Activated CD4-positive, CD25-positive, alpha-beta regulatory T cell treated with anti-CD3 and anti-CD28 coated beads, Interleukin-2, amount 50 U/mL, for 24 hours (primary cell): ENCODE results near the gene GAK.

Source experiments
- ATAC-seq, 2 donors: fragments of 150-1000 bp; cut with Tn5 transposase; one replicate each; pipeline ENCODE4 v1.10.0; 2021; ENCODE audit warnings: mild to moderate bottlenecking in 1 of 2, moderate library complexity in 1 of 2

Gene GAK

GRCh38 chr4:827209-828081 lies 104.7 kb downstream of the GAK start:
- no peak for ATAC-seq

GRCh38 chr4:826508-827208 lies 105.5 kb downstream of the GAK start:
- no peak for ATAC-seq

- no peak for ATAC-seq
Observed at GRCh38 chr4:825971-826330, 106.2 kb downstream of the GAK start, which contains the start of gene CPLX1. CPLX1 (minus strand) TSS chr4:826129; CDS start chr4:824522, 1,607 bp downstream.

- peak; percentile 46 to 48 for ATAC-seq
Observed at GRCh38 chr4:825063-825970, 106.8 kb downstream of the GAK start.

- no peak for ATAC-seq
Observed at GRCh38 chr4:824461-825062, 107.6 kb downstream of the GAK start.

- ATAC-seq: no peak
Observed at GRCh38 chr4:823761-824460, 108.2 kb downstream of the GAK start.

GRCh38 chr4:823176-823760 lies 108.8 kb downstream of the GAK start:
- ATAC-seq: no peak

GRCh38 chr4:822361-823175 lies 109.5 kb downstream of the GAK start:
- ATAC-seq: no peak

GRCh38 chr4:821631-822030 lies 110.5 kb downstream of the GAK start:
- ATAC-seq: no peak

- ATAC-seq: no peak
Observed at GRCh38 chr4:821181-821591, 110.9 kb downstream of the GAK start.

GRCh38 chr4:820230-821172 lies 111.6 kb downstream of the GAK start:
- no peak for ATAC-seq

GRCh38 chr4:819401-820229 lies 112.5 kb downstream of the GAK start:
- no peak for ATAC-seq

- ATAC-seq: no peak
Observed at GRCh38 chr4:818106-818921, 113.8 kb downstream of the GAK start.

GRCh38 chr4:815464-816146 lies 116.5 kb downstream of the GAK start:
- ATAC-seq: no peak

GRCh38 chr4:814312-814850 lies 117.7 kb downstream of the GAK start:
- no peak for ATAC-seq

- ATAC-seq: no peak
Observed at GRCh38 chr4:813900-814299, 118.2 kb downstream of the GAK start.
